ENCODE measurements around the gene CACNA1B.

- TF ChIP-seq EZH2phosphoT487 (IDR thresholded peaks at IDR 0.05; ENCODE audit: low read length), result no peak
- TF ChIP-seq CTCF (IDR thresholded peaks at IDR 0.05; ENCODE audit: low read length), result no peak
Measured at GRCh38 chr9:138038244-138038671, 160.7 kb downstream of the CACNA1B start.
